Activated T-helper 1 cell treated with anti-CD3 and anti-CD28 coated beads, Interleukin-12 subunit alpha, Interleukin-12 subunit beta, Interleukin-2, Interleukin-4 antibody, amounts not matched to agents 30 ng/mL and 10 ng/mL and 1 ng/mL, durations not matched to agents 14 hours and 24 hours and 36 hours (primary cell): ENCODE results near the gene PPAN. TPM values are rescaled to one million over a fixed set of nuclear protein-coding genes. Genes with fewer than 3 reads are reported as not detected.

Experiments
- DNase-seq: peaks from one replicate; pipeline ENCODE4 v3.0.0; 2021; ENCODE audit warnings: low spot score
- H3K27ac Mint-ChIP-seq: one replicate; pipeline ENCODE4 v1.8.0; 2021; ENCODE audit warnings: mild to moderate bottlenecking, mixed read lengths
- H3K27me3 Mint-ChIP-seq: one replicate; pipeline ENCODE4 v1.8.0; 2022; ENCODE audit warnings: mild to moderate bottlenecking, moderate library complexity, mixed read lengths; ENCODE audit not compliant: insufficient read depth
- H3K36me3 Mint-ChIP-seq: one replicate; pipeline ENCODE4 v1.8.0; 2021; ENCODE audit warnings: low read depth, mixed read lengths
- H3K4me1 Mint-ChIP-seq: one replicate; pipeline ENCODE4 v1.8.0; 2021; ENCODE audit warnings: low read depth, mixed read lengths
- H3K4me3 Mint-ChIP-seq: one replicate; pipeline ENCODE4 v1.8.0; 2021; ENCODE audit warnings: mild to moderate bottlenecking, moderate library complexity, mixed read lengths
- H3K9me3 Mint-ChIP-seq: one replicate; pipeline ENCODE4 v1.8.0; 2021; ENCODE audit warnings: mixed read lengths
- intact Hi-C: fragments of 100-400 bp; cut with micrococcal nuclease; formaldehyde crosslinking; loops from one replicate; pipeline ENCODE4 v1.15.1; 2024
- total RNA-seq: library from RNA; stranded (reverse); gene quantifications from 2 replicates; pipeline ENCODE4 v1.2.3, GENCODE V29; 2022

PPAN gene
- 234 and 250 TPM in 2 replicates for total RNA-seq

DNA sequence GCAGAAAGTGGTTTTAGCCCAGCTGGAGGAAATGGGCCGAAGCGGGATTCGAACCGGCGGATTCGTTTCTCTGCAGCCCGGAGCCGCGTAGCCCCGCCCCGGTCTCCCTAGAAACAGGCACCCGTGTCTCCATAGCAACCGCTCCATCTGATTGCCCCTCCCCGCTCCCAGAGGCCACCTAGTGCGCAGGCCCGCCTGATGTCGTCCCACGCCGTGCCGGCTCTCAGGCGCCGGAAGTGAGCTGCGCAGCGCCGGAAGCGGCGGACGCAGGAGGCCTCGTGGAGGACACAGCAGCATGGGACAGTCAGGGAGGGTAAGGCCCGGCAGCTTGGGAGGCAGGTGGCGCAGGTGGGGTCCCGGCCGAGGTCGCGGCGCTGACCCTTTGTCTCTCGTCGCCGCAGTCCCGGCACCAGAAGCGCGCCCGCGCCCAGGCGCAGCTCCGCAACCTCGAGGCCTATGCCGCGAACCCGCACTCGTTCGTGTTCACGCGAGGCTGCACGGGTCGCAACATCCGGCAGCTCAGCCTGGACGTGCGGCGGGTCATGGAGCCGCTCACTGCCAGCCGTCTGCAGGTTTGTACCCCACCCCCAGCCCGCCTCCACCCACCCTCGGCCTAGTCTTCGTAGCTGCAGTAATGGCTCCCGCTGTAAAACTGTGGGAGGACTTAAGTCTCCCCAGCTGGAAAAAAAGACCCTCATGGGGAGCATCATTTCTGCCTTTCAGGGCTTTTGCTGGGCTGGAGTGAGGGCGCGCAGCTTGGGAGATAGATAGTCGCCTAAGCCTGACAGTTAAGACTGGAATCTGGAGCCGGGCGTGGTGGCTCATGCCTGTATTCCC lies at the start of gene PPAN:
Gene PPAN (plus strand): TSS at position 263 of the 837 bp plus-strand sequence. CDS start 33 bp downstream, at position 296.
- Mint-ChIP-seq H3K27me3 (peaks cover 1% of the 10 kb centered on the region), H3K4me1 (peaks cover 60% of the 10 kb centered on the region), H3K36me3 (peaks cover 38% of the 10 kb centered on the region), H3K9me3 (no peaks in the 10 kb centered on the region), H3K4me3 (peak within 1 kb of the TSS; percentile 97), H3K27ac (peak within 1 kb of the TSS; percentile 99)
- intact Hi-C loops, result loop anchor here (1.0 to 10.0 kb wide), 4 partner anchors 13 to 1328 kb away; partner anchors contain the start of genes EIF3G, ILF3, ODAD3 and PRKCSH
- peak; percentile 97 for DNase-seq

DNA sequence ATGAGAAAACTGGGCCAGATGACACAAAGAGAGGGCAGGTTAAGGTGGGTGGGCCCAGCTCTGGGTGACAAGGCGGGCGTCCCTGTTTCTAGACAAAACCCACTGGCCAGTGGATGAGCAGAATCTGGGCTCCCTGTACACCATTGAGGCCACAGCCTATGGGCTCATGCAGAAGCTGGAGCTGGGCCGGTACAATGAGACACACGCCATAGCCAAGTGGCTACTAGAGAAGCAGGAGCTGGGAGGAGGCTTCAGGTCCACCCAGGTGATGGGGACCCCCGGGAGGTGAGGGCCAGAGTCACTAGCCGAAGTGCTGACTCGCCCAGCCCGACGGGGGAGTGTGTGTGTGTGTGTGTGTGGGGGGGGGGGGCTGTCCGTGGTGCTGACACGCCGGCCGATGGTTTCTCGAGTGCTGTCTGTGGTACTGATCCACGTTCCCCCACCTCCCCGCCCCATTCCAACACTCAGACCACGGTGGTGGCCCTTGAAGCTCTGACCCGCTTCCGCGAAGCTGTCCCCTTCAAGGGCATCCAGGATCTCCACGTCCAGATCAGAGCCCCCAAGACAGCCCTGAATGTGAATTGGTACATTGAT lies 44.3 kb upstream of the PPAN start:
- no peak overlapping the region for H3K4me3 Mint-ChIP-seq

DNA sequence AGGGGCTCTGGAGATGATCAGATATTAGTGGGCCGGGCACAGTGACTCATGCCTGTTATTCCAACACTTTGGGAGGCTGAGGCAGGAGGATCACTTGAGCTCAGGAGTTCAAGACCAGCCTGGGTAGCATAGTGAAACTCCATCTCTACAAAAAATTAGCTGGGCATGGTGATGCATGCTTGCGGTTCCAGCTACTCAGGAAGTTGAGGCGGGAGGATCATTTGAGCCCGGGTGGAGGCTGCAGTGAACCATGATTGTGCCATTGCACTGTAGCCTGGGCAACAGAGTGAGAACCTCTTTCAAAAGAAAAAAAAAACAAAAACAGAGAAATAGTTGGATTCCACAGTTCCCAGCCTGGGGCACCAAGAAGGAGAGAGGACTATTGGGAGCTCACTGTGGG lies 38.0 kb upstream of the PPAN start:
- no peak for DNase-seq
- H3K27ac Mint-ChIP-seq, result no peak overlapping the region
- H3K4me1 Mint-ChIP-seq, result peaks cover 9% of the 10 kb centered on the region
- H3K36me3 Mint-ChIP-seq, result no peaks in the 10 kb centered on the region
- H3K27me3 Mint-ChIP-seq, result peaks cover 5% of the 10 kb centered on the region
- intact Hi-C loops, result no loop called here
- no peak overlapping the region for H3K4me3 Mint-ChIP-seq
- H3K9me3 Mint-ChIP-seq, result no peaks in the 10 kb centered on the region

More for the DNA sequence above, 44.3 kb upstream of the PPAN start:
- no peak for DNase-seq
- no peak overlapping the region for H3K27ac Mint-ChIP-seq
- H3K4me1 Mint-ChIP-seq, result no peaks in the 10 kb centered on the region
- peaks cover 3% of the 10 kb centered on the region for H3K27me3 Mint-ChIP-seq
- intact Hi-C loops, result no loop called here
- H3K36me3 Mint-ChIP-seq, result no peaks in the 10 kb centered on the region
- no peaks in the 10 kb centered on the region for H3K9me3 Mint-ChIP-seq

- Mint-ChIP-seq H3K9me3 (peaks cover under 1% of the 10 kb centered on the region), H3K4me1 (peaks cover 9% of the 10 kb centered on the region), H3K4me3 (no peak overlapping the region), H3K27me3 (peaks cover 5% of the 10 kb centered on the region), H3K27ac (no peak overlapping the region), H3K36me3 (no peaks in the 10 kb centered on the region)
- intact Hi-C loops, result no loop called here
- no peak for DNase-seq
These were observed 37.1 kb upstream of the PPAN start for GRCh38 chr19:10069046-10069445.

DNA sequence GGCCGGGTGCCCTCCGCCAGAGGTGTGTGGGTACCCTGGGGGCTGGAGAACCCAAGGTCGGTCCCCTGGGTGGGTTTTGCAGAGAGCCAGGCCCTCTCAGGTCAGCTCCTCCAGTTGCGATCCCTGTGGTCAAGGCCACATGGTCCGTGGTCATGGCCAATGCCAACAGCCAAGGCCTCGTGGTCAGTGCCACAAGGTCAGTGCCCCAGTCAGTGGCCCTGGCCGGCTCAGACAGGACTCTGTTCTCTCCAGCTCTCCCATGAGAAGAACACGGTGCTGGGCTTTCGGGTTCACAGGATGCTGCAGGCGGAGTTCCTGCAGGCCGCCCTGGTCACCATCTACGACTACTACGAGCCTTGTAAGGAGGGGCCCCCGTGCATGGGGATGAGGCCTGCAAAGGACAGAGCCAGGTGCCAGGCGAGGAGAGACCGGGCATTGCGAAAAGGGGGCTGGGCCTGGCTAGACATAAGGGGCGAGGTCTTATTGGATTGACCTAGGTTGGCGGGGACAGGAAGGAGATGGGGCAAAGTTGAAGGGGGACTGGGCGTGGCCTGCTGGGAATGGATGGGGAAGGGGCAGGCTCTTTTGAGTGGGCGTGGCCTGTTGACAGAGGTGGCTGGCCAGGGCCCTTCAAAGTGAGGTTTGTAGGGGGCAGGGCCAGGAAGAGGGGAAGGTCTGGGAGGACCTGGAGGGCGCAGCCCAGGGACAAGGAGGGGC lies 35.3 kb upstream of the PPAN start:
- no peak overlapping the region for H3K27ac Mint-ChIP-seq
- intact Hi-C loops, result no loop called here

GRCh38 chr19:10074153-10074552 lies 32.0 kb upstream of the PPAN start:
- Mint-ChIP-seq H3K4me1 (no peaks in the 10 kb centered on the region), H3K27ac (no peak overlapping the region), H3K4me3 (no peak overlapping the region), H3K27me3 (peaks cover 18% of the 10 kb centered on the region), H3K36me3 (no peaks in the 10 kb centered on the region), H3K9me3 (peaks cover 3% of the 10 kb centered on the region)
- peak; percentile 22 for DNase-seq
- intact Hi-C loops, result loop anchor here (1.0 kb wide), 4 partner anchors 39 to 315 kb away; no protein-coding TSS in a partner anchor

More for the DNA sequence above, 35.3 kb upstream of the PPAN start:
- DNase-seq, result no peak
- H3K4me3 Mint-ChIP-seq, result no peak overlapping the region
- no peaks in the 10 kb centered on the region for H3K36me3 Mint-ChIP-seq
- peaks cover 5% of the 10 kb centered on the region for H3K27me3 Mint-ChIP-seq
- peaks cover 9% of the 10 kb centered on the region for H3K4me1 Mint-ChIP-seq
- H3K9me3 Mint-ChIP-seq, result peaks cover 3% of the 10 kb centered on the region

GRCh38 chr19:10076535-10076934 lies 29.6 kb upstream of the PPAN start:
- intact Hi-C loops, result no loop called here
- H3K9me3 Mint-ChIP-seq, result peaks cover 3% of the 10 kb centered on the region
- H3K36me3 Mint-ChIP-seq, result no peaks in the 10 kb centered on the region
- H3K4me1 Mint-ChIP-seq, result no peaks in the 10 kb centered on the region
- H3K27ac Mint-ChIP-seq, result no peak overlapping the region
- H3K4me3 Mint-ChIP-seq, result no peak overlapping the region
- peaks cover 18% of the 10 kb centered on the region for H3K27me3 Mint-ChIP-seq
- DNase-seq, result no peak

- intact Hi-C loops, result no loop called here
- H3K27ac Mint-ChIP-seq, result no peak overlapping the region
- H3K36me3 Mint-ChIP-seq, result no peaks in the 10 kb centered on the region
- H3K9me3 Mint-ChIP-seq, result peaks cover 3% of the 10 kb centered on the region
- no peak overlapping the region for H3K4me3 Mint-ChIP-seq
- peaks cover 18% of the 10 kb centered on the region for H3K27me3 Mint-ChIP-seq
- DNase-seq, result no peak
- H3K4me1 Mint-ChIP-seq, result no peaks in the 10 kb centered on the region
These were observed 27.8 kb upstream of the PPAN start for GRCh38 chr19:10078329-10078728.

- no peak for DNase-seq
- H3K27ac Mint-ChIP-seq, result no peak overlapping the region
- intact Hi-C loops, result no loop called here
- no peaks in the 10 kb centered on the region for H3K36me3 Mint-ChIP-seq
- no peak overlapping the region for H3K4me3 Mint-ChIP-seq
- peaks cover 2% of the 10 kb centered on the region for H3K9me3 Mint-ChIP-seq
- no peaks in the 10 kb centered on the region for H3K4me1 Mint-ChIP-seq
- peaks cover 18% of the 10 kb centered on the region for H3K27me3 Mint-ChIP-seq
These were observed 27.1 kb upstream of the PPAN start for GRCh38 chr19:10079031-10079453.

DNA sequence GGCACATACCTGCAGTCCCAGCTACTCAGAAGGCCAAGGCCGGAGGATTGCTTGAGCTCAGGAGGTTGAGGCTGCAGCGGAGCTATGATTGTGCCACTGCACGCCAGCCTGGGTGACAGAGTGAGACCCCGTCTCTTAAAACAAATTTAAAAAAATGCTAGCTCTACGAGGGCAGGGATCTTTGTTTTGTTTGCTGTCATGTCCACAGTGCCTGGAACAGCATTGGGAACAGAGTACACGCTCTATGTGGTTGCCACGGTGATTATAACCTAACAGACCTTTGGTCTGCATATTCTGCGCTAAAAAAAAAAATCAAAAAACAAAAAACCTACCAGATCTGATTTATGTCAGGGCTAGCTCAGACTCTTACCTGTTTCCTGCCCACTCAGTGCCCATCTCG lies 22.3 kb upstream of the PPAN start:
- intact Hi-C loops, result no loop called here
- Mint-ChIP-seq H3K27ac (no peak overlapping the region), H3K27me3 (peaks cover 2% of the 10 kb centered on the region), H3K9me3 (no peaks in the 10 kb centered on the region), H3K4me1 (peaks cover 7% of the 10 kb centered on the region), H3K36me3 (peaks cover 6% of the 10 kb centered on the region), H3K4me3 (no peak overlapping the region)
- DNase-seq, result no peak

- Mint-ChIP-seq H3K9me3 (no peaks in the 10 kb centered on the region), H3K4me3 (peak overlapping the region; percentile 90), H3K27ac (peak overlapping the region; percentile 88), H3K36me3 (peaks cover 13% of the 10 kb centered on the region), H3K27me3 (peaks cover 2% of the 10 kb centered on the region), H3K4me1 (peaks cover 7% of the 10 kb centered on the region)
- intact Hi-C loops, result no loop called here
- no peak for DNase-seq
These were observed 21.4 kb upstream of the PPAN start for GRCh38 chr19:10084803-10085202.

GRCh38 chr19:10085641-10086590 lies 20.2 kb upstream of the PPAN start, which contains the start of gene SHFL:
TSS of gene SHFL (plus strand) at chr19:10086317. CDS start at chr19:10086428, 111 bp downstream.
- no peaks in the 10 kb centered on the region for H3K9me3 Mint-ChIP-seq
- intact Hi-C loops, result loop anchor here (1.0 to 2.0 kb wide), 2 partner anchors 10 to 19 kb away; no protein-coding TSS in a partner anchor
- peak within 1 kb of the TSS; percentile 90 for H3K4me3 Mint-ChIP-seq
- H3K27ac Mint-ChIP-seq, result peak within 1 kb of the TSS; percentile 88
- H3K27me3 Mint-ChIP-seq, result peaks cover 2% of the 10 kb centered on the region
- peaks cover 16% of the 10 kb centered on the region for H3K36me3 Mint-ChIP-seq
- H3K4me1 Mint-ChIP-seq, result peaks cover 7% of the 10 kb centered on the region
- DNase-seq, result peak; percentile 88
